Stimulated activated CD8-positive, alpha-beta memory T cell treated with anti-CD3 and anti-CD28 coated beads, Interleukin-15, amount 100 ng/mL, for 48 hours (primary cell): ENCODE measurements around the gene FYN.

ENCODE experiments used
- DNase-seq, 2 donors: peaks; one replicate each; pipeline ENCODE4 v3.0.0-alpha.2; 2020; ENCODE audit warnings: low read depth in 2 of 2

FYN gene

DNA sequence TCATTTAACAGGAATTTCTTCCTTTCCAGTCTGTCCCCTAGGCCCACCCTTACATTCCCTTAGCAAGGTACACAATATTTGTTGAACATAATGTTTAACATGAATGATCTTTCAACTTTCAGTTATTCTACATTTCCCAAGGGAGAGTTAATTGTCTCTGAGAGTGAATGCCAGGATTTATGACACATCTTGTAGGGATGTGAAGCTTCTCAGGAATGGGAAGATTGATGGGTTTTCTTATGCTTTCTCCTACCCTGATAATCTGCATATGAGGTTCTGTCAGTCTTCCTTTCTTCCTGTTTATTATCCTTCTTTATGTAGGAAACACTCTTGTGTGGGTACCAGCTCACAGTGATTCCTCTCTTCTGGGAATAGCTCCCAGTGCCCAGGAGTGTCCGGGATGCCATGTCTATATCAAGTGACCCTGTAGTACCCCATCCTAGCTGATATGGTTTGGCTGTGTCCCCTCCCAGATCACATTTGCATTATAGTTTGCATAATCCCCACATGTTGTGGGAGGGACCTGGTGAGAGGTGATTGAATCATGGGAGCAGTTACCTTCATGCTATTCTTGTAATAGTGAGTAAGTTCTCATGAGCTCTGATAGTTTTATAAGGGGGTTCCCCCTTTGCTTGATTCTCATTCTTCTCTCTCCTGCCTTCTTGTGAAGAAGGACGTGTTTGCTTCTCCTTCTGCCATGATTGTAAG lies 7.1 kb upstream of the FYN start:
- DNase-seq, result no peak

DNA sequence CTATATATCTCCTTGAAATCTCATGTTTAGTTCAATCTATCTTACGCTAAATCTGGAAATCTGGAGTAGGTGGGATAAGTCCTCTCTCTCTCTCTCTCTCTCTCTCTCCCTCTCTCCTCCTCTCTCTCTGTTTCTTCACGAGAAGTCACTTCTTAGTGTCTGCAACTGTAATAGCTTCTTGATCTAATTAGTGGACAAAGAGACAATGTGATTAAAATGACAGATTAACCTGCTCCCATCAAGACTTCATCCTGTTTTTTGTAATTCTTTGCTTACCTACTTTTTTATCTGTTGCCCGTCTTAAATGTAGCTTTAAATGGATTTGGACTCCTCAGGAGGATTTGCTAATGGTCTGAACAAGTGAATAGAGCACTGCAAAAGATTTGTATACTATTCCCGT lies 2.5 kb upstream of the FYN start:
- DNase-seq, result no peak

DNA sequence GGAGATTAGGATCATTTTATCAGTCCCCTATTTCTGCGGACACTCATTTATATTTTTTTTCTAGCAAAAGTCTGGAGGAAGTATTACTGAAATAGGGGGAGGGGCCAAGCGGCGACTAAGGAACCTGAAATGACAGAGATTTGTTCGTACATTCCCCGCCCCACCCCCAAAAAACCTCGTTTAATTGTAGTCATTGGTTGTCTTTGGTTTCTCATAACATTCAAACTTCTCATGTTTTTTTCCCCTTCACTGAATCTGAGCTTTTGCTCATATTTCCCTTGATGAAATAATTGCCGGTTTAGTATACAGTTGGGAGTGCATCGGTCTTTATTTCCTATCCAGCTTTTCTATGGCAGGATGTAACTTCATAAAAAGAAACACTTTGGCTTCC lies 768 bp upstream of the FYN start:
- DNase-seq, result peak in 1 of 2 donors; percentile 43

DNA sequence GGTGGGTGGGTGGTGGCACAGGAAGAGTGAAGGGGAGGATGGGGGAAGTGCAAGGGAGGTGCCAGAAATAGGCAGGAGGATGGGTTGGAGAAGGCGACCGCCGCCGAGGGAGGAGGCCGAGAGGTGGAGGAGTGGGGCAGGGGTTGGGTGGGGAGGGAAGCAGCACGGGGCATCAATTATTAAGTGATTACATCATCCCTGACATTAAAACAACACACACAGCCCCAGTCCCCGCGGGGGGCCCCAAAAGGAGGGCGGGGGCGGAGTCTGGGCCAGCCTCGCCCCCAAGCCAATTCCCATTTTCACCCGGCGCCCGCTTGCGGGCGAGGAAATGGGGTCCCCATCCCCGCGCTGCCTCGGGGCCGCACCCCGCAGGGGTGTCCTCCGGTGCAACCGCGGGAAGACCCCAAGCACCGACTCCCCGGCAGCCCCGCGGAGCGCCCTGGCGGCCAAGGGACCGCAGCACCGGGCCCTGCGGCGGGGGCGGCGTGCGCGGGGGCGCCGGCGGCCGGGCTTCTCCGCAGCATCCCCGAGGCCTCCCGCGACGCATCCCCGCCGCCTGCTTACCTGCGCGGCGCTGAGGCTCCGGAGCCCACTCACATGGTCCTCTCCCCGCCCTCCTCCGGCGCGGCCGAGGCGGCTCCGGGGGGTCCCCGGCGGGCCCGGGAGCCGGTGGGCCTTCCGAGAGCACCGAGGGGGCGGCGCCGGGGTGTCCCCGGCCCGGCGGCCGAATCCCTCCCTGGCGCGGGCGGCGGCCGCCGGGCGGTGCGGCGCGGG lies 663 bp downstream of the FYN start:
- DNase-seq, result peak; percentile 50 to 59

DNA sequence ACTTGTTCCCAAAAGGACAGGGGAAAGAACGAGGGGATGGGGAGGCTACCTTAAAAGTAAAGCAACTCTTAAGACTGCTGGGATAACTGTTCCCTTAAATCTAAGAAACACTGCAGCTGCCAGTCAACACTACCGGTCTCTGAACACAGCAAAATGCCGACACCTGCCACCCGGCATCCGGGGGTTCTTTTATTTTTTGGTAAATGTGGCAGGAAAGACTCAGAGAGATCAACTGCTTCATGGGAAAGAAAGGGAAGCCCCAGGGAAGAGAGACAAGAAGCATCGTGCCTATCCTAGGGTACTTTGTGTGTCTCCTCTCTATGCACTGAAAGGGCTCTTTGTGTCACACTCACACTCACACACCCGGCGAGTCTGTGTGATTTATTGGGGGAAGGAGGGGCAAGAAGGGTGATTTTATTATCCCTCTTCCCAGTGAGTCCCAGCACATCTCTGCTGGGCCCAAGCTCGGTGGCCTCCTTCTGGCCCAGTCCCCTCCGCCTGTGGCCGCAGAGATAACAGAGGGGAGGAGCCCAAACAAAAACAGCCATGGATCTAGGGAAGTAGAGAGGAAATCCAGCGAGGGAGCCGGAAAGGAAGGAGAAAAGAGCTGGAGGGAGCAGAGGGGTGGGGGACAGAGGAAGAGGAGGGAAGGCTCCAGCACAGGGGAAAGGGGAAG lies 1.4 kb downstream of the FYN start:
- no peak for DNase-seq

DNA sequence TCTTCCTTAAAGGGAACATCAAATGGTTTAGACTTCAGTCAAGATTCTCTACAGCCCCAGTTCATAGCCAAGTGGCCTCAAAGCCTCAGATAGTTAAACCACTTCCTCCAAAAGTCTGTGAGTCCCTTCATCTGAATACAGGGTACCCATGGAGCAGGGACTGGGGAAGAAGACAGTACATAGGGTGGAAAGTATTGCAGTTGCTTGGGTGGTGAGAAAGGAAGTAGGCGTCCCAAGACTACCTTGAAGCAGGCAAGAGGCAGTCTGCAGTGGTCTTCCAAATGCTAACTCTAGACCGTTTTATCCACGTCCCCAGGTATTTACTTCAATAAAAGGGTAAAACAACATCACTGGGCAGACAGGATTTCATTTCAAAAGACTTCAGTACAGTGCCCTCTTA lies 2.0 kb downstream of the FYN start:
- DNase-seq, result peak in 1 of 2 donors; percentile 38

DNA sequence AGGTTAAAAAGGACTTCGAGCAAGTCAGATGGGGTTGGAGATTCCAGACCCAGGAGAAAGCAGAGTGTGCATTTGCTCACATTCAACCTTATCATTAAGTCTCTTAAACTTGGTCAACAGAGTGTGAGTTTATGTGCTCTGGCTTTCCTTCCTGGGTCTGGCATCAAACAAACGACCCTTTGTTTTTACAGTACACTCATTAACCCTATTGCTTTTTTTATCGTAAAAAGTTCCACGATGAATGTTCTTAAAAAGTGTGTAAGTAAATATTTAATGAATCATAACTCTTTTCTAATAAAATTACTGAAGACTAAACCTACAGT lies 2.5 kb downstream of the FYN start:
- no peak for DNase-seq

DNA sequence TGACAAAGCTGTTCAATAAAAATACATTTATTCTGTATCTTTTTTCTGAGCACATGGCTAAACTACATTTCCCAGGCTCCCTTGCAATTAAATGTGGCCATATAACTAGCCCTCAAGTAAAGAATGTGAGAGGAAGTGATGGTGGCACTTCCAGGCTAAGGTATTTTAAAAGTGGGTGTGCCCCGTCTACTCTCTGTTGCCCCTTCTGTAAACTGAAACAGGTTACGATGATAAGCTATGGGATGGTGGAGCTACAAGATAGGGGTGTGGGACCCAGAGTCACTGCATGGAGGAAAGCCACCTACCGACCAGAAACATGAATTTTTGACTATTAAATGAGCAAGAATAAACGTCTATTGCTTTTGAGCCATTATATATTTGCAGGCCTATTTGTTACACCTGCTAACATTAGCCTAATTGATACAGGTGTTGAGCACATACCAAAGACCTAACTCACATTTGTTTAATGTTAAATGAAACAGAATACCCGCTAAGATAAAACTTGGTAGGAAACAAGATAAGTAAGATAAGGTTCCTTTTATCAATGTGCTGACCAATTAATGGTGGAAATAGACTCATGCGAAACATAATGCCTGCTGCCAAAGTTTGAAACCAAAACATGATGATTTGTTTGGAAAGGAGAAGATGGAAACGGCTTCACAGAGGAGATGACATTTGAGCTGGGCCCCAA lies 3.1 kb downstream of the FYN start:
- DNase-seq, result no peak

DNA sequence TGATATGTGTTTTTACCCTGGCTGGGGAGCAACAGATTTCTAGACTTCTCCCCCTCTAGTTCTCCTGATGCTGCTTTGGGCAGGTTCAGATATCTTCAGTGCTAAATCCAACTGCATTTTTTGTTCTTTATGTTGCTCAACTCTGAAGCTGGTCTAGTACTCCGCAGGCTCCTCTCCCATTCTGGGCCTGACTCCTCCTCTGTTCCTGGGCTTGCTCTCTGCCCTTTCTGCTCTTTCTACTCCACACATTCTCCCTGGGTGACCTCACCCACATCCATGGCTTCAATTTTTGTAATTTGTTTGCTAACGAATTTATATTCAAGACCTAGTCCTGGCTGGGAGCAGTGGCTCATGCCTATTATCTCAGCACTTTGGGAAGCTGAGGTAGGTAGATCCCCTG lies 6.4 kb downstream of the FYN start:
- DNase-seq, result no peak

DNA sequence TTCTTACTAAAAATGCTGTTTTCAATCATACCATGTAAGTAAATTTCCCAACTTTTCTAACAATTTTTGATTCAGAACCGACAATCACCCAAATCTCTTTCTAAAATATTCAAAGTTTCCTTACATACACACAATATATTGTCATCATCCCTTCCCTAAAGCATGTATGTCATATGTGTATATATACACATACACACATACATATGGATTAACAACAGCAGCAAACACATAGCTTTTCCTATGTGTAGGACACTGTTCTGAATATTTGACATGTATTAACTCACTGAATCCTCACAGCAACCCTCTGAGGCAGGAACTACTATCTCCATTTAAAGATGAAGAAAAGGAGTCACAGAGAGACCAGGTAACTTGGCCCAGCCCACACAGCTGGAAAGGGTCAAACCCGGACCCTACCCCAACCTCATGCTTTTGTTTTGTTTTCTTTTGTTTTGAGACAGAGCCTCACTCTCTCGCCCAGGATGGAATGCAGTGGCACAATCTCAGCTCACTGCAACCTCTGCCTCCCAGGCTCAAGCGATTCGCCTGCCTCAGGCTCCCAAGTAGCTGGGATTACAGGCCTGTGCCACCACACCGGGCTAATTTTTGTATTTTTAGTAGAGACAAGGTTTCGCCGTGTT lies 7.2 kb downstream of the FYN start:
- no peak for DNase-seq

DNA sequence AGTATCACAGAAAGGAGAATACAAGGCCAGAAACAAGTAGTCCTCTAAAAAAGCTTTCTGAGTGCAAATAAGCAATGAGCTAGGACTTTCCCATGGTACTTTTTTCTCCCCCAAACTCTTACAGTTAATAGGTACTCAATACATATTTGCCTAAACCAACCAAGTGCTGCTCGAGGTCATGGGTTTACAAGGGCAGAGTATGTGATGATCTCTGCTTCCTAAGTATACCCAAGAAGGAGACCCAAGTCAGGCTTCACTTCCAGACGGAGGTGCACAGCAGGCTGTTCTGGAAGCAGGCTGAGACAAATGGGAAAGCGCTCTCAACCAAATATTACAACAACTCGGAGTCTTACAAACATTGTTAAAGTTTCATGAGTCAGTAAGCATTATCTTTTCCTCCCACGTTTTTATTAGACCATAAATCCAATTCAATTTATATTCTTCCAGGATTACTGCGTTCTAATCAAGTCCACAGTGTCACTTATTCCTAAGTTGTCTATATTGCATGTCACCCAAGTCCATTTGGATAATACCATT lies 8.1 kb downstream of the FYN start:
- no peak for DNase-seq

DNA sequence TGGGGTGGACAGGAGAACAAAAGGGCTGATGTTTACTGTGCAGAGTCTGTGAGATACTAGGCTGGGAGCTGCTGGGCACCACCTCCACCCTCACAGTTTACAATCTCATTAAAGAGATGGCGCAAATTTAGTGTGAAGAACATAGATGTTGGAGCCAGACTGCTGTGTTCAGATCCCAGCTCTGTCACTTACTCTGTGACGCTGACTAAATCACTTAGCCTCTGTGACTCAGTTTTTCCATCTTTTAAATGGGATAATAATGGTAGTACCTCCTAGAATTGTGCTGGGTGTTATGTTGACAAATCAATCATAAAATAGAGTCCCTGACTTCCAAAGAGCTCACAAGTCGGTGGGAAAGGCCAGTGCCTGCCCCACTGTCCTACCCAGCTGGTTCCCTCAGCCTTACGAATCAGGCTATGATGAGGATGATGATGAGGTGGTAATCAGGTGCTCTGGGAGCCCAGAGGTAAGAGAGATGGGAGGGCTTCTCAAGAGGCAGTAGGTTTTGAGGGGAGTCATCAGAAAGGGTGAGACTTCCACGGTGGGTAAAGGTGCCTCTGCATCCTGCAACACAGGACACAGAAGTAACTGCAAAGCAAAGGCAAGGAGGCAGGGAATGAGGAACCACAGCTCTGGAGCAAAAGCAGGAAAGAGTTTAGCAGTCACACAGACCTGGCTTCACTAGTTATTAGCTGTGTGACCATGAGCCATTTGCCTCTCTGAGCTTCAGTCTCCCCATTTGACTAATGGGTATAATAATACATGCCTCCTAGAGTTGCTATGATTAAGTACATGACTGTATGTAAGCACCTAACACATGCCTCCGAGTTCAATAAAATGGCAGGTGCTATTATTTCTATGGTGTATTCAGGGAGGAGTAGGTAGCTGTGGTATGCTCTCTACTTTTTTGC lies 8.9 kb downstream of the FYN start:
- DNase-seq, result no peak

DNA sequence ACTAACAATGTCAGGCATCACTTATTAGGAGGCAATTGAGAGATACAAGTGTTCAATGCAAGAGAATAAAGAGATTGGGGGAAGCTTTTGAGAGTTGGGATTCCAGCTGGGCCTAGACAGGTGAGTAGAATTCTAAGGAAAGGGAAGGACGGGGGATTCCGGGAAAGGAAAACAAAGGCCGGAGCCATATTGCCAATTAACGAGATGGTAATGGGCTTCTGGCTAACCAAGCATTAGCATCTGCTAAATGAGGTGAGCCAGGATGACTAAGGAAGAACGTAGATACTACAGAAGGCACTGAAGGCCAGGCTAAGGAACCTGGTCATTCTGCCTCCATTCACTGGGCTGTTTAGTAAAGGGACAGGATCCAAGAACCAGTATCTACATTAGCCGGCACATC lies 10.5 kb downstream of the FYN start:
- DNase-seq, result no peak

DNA sequence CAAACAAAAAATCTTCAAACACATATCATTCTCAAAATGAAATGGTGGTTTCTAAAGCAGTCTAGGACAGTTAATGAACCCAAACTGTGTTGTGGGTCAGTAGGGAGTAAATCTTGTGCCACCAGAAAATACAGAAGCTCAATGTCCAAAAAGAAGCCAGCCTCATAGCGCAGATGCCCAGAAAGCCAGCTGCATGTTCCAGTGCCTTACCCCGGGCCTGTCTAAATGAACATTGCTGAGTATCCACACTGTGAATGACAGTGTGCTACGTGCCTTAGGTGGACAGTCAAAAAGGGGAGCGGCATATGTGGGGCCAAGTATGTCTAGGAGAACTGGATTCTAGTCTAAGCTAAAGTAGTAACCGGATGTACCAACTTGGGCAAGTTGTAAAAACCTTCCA lies 10.9 kb downstream of the FYN start:
- no peak for DNase-seq

DNA sequence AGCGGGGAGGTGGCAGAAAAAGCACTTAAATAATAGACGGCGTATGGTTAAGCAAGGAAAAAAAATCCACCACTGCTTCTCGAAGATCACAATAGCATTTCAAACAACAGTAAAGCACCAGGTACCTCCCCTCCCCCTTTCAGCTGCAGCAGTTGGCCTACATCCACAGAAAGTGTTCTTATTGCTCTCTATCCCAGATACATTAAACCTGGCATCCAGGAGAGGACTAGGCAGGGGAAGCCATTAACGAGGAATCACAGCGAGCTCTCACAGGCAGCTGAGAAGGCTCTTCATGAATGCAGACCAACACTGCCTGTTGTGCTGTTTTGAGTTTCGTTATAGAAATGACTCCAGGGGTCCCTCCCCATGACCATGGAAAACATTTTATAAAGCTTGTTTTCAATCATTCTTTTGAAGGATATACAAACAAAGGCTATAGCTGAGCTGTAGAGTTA lies 11.8 kb downstream of the FYN start:
- DNase-seq, result no peak

DNA sequence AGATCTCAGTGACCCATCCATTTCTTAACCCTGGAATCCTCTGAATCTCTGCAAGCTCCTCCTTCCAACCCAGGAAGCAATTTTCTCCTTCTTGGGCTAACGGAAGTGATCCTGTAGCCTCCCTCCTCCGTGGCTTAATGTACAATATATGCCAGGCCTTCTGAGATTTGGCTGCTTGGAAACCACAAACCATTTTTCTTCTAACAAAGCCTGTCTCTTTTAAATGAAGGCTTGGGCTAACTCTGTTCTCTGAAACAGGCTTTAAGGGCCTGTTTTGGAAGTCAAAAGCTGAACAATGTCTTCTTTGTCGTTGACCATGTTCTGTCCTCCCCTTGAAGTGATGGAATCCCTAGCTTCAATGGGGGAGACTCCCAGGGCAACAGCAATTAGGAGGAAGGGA lies 14.9 kb downstream of the FYN start:
- no peak for DNase-seq

DNA sequence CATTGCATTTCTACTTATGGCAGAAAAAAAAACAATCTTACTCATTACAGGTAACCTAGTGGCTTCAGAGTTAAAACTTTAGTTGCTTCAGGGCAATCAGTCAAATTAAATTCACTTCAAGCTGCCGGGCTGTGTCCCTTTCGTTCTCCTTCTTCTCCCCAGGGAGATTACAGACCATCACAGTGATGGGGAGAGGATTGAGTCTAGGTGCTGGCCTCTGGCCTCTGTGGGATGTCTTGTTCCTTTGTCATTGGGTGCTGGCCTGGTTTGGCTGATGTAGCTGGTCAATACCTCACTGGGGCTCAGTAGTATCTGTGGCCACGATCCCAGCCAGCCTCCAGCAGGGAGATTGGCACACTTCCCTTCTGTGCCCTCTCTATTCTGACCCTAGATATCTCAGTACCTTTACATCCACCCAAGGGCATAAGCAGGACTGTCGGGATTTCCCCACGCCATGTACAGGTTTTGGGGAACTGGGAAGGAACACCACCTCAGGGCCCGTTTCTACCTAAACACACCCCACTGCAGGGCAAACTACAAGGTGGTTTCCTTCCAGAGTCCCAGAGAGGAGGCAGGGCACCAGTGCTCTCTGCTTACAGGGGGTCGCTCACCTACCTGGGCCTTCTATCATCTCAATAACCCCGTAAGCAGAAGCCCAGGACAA lies 15.4 kb downstream of the FYN start:
- DNase-seq, result no peak

DNA sequence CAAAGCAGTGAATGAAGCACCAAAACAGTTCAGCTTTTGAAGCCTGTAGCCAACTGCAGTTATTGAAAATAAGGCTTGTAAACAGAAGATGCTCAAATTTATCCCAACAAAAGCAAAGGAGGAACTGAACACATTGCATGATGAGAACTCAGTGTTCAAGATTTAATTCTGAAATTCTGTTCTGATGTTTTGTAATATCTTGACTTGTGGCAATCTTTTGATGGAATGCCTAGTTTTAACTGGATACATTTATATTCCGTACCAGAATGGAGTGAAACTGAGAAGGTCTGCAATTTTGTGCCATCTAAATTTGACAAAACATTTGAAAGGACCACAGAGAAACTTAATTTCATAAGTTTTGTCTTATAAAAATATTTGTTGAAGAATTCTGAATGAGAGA lies 17.5 kb downstream of the FYN start:
- no peak for DNase-seq

DNA sequence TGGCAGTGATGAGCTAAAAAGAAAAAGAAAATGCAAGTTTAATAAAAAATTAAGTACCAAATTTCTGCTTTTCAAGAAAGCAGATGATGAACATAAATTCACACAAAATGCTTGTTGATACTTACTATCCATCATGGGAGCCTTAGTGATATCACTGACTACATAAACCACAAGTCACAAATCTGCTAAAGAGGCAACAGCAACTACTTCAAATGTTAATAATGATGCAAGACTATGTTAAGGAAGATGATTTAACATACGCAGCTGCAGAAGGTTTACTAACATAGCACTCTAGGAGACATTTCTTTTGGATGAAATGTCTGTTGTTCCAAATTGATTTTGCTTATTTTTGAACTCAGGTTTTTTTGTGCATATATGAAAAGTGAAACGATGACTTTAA lies 18.6 kb downstream of the FYN start:
- no peak for DNase-seq

DNA sequence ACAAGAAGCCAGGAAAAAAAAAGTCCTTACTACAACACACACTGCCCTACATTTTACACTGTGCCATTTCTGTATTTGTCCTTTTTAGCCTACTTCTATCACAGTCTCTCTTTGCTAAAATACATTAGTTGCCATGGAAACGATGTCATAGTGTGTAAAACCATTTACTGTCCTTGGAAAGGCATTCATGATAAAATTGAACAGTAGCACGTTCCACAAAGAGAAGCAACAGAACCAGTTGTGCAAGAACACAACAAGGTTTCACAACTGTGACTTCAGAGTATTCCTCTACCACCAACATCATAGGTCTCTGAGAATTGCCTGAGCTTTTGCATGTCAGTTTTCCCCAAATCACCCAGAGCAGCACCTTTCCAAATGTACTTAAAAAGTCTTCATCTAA lies 20.5 kb downstream of the FYN start:
- DNase-seq, result no peak
